NCI-H1694 (cell line): ENCODE measurements around the gene NOBOX.
"Not testable (repeated sequence)": the region's sequence is repeated elsewhere in the genome, so short reads cannot be mapped to it uniquely, and the experiment has no call there.

Source experiments
- DNase-seq: peaks from one replicate; lab custom pipeline; 2025; lab: John Stamatoyannopoulos, UW

The NOBOX gene

DNA sequence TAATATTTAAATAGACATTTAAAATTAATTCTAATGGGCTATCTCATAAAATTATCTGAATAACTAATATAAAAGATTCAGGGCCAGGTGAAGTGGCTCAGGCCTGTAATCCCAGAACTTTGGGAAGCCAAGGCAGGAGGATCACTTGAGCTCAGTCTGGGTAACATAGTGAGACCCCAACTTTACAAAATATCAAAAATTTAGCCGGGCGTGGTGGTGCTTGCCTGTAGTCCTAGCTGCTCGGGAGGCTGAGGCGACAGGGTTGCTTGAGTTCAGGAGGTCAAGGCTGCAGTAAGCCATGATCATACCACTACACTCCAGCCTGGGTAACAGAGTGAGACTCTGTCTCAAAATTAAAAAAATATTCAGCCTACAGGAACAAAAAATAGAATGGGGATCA, 12.5 kb downstream of the NOBOX start:
- no peak for DNase-seq

GRCh38 chr7:144390481-144390880, 13.0 kb downstream of the NOBOX start:
- no peak for DNase-seq

DNA sequence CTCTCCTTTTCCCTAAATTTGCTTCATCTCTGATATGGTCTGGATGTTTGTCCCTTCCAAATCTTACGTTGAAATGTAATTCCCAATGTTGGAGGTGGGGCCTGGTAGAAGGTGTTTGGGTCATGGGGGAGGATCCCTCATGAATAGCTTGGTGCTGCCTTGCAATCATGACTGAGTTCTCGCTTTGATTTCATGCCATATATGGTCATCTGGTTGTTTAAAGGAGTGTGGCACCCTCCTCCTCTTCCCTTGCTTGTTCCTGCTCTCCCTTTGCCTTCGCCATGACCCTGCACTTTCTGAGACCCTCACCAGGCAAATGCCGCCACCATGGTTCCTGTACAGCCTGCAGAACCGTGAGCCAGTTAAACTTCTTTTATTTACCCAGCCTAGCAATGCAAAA, 14.5 kb downstream of the NOBOX start:
- no peak for DNase-seq

DNA sequence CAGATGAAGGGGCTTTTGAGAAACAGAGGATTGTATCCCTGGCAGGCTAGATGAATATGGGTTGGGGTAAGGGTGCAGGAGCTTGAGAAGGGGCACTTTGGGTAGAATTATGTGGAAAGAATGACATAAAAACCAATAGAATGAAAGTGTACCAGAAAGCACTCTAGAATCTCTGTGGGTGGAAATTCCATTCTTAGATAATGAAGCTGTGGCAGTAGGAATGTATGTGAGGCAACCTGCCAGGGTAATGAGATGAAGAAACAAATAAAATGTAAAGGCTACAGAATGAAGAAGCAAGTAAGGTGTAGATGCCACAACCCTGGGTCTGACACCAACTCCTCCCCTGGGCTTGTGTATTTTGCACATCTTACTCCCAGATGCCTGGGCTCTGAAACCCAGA, 16.8 kb downstream of the NOBOX start:
- no peak for DNase-seq

GRCh38 chr7:144384555-144385245, 18.8 kb downstream of the NOBOX start:
- no peak for DNase-seq

- DNase-seq = no peak
These were observed 19.4 kb downstream of the NOBOX start for GRCh38 chr7:144384071-144384470.

GRCh38 chr7:144379776-144380384, 23.6 kb downstream of the NOBOX start:
- DNase-seq = no peak

DNA sequence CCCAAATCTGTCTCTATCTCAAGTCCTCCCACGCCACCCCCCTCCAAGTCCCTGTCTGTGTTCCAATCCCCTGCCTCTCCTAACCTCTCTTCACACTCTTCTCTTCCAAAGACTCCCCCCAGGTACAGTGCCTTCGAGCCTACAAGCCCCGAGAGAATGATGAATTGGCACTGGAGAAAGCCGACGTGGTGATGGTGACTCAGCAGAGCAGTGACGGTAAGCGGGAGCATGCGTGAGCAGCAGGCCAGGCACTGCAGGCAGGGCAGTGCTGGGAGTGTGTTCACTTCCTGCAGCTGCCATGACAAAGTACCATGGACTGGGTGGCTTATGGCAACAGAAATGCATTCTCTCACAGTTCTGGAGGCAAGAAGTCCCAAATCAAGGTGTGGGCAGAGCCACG, 24.8 kb downstream of the NOBOX start:
- DNase-seq = no peak

GRCh38 chr7:144369221-144369620, 34.3 kb downstream of the NOBOX start:
- not testable (repeated sequence) for DNase-seq

GRCh38 chr7:144367250-144367649, 36.2 kb downstream of the NOBOX start:
- not testable (repeated sequence) for DNase-seq

DNA sequence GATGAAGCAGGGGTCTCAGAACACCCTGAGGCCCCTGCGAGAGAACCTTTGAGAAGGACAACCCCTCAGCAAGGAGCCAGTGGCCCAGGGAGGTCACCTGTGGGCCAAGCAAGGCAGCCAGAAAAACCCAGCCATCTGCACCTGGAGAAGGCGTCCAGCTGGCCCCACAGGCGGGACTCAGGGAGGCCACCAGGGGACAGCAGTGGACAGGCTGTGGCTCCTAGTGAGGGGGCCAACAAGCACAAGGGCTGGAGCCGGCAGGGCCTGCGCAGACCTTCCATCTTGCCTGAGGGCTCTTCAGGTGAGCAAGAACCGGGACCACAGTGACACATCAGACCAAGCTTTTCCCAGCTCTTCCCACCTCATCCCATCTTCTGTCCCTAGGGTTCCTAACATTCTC, 38.0 kb downstream of the NOBOX start:
- not testable (repeated sequence) for DNase-seq

- DNase-seq = not testable (repeated sequence)
These were observed 41.4 kb downstream of the NOBOX start for GRCh38 chr7:144362061-144362460.

DNA sequence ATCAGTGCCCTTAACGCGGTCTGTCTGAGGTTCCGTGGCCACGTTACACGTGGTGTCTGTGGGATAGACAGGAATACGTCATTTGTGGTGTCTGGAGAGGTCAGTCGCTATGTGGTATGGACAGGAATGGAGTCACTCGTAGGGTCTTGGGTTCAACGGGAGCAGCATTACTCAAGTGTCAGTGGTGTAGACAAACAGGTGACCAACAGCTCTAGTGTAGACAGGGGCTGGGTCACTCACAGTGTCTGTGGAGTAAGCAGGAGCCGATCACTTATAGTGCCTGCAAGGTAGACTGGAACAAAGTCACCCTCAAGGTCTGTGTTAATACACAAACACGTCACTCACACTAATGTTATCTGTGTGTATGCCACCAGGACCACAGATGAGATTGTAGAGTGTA, 46.6 kb downstream of the NOBOX start:
- DNase-seq = not testable (repeated sequence)

- not testable (repeated sequence) for DNase-seq
These were observed 47.3 kb downstream of the NOBOX start for GRCh38 chr7:144356185-144356584.

- not testable (repeated sequence) for DNase-seq
These were observed 48.2 kb downstream of the NOBOX start, which contains the start of gene ARHGEF5 for GRCh38 chr7:144355176-144355822. Gene ARHGEF5, plus strand, starts transcription at chr7:144355402. Its CDS starts 7,268 bp downstream, at chr7:144362670.

- not testable (repeated sequence) for DNase-seq
These were observed 51.8 kb downstream of the NOBOX start for GRCh38 chr7:144351667-144352066.

- DNase-seq = not testable (repeated sequence)
These were observed 54.9 kb downstream of the NOBOX start for GRCh38 chr7:144348625-144349024.
